GM12878 (cell line): ENCODE data around the gene POFUT2. TPM values are rescaled to one million over a fixed set of nuclear protein-coding genes. Genes with fewer than 3 reads are reported as not detected.

Source experiments
- ATAC-seq: fragments of 200-7000 bp; cut with Tn5 transposase; 3 replicates; pipeline ENCODE4 v1.9.1; 2020; ENCODE audit warnings: mild to moderate bottlenecking, moderate library complexity
- BruUV-seq: library from RNA; stranded (reverse); fragments of 400-500 nt; replicated peaks from 2 replicates; lab custom pipeline; 2021; lab: Mats Ljungman, UMichigan
- CTCF ChIA-PET: fragments of 300-600 bp; sonication (Branson Sonifier 250); formaldehyde crosslinking; extraction: SDS; loops from one replicate; lab custom pipeline; 2021; ENCODE audit warnings: inconsistent platforms; lab: Yijun Ruan, JAX
- POLR2A ChIA-PET: fragments of 350-600 bp; formaldehyde crosslinking; extraction: SDS; loops from one replicate; lab custom pipeline; 2021; ENCODE audit warnings: inconsistent platforms; lab: Charles Lee
- RAD21 ChIA-PET: fragments of 300-600 bp; sonication (Branson Sonifier 250); formaldehyde crosslinking; loops from one replicate; lab custom pipeline; 2023; ENCODE audit warnings: antibody characterized with exemption; ENCODE audit not compliant: unreplicated experiment; lab: Charles Lee
- SMC1A ChIA-PET: fragments of 300-600 bp; sonication (Branson Sonifier 250); formaldehyde crosslinking; loops from one replicate; lab custom pipeline; 2023; ENCODE audit not compliant: unreplicated experiment, uncharacterized antibody; lab: Charles Lee
- DNase-seq: peaks from one replicate; pipeline ENCODE4 v3.0.0-alpha.2; 2011; ENCODE audit warnings: low read depth, low spot score
- FAIRE-seq: peaks from 3 replicates; lab custom pipeline; 2011; peaks lifted over from hg19 to GRCh38; lab: Jason Lieb, UNC
- H2AFZ ChIP-seq: 2 replicates; pipeline ENCODE4 v1.6.0; 2011; ENCODE audit warnings: low read depth, low read length, control low read depth; ENCODE audit not compliant: control insufficient read depth
- H3K27ac ChIP-seq: 2 replicates; pipeline ENCODE4 v1.5.1; 2011; ENCODE audit warnings: control low read depth; ENCODE audit not compliant: control insufficient read depth, insufficient read depth
- H3K27me3 ChIP-seq, 2 experiments: replicated peaks in 1 of 2; 2 replicates each; pipeline versions ENCODE4 v1.6.0 to v1.6.1; 2011; ENCODE audit warnings: low read length in 1 of 2; ENCODE audit not compliant: control insufficient read depth in 2 of 2, insufficient read depth in 2 of 2
- H3K36me3 ChIP-seq, 2 experiments: 2 replicates each; pipeline ENCODE4 v1.5.1; 2011; ENCODE audit warnings: low read length in 1 of 2; ENCODE audit not compliant: control insufficient read depth in 2 of 2, insufficient read depth in 2 of 2
- H3K4me1 ChIP-seq: 2 replicates; pipeline ENCODE4 v1.6.1; 2011; ENCODE audit warnings: mild to moderate bottlenecking, low read length, moderate library complexity, mixed read lengths; ENCODE audit not compliant: control insufficient read depth, insufficient read depth
- H3K4me2 ChIP-seq: 2 replicates; pipeline ENCODE4 v1.6.0; 2011; ENCODE audit warnings: control low read depth; ENCODE audit not compliant: control insufficient read depth, insufficient read depth
- H3K4me3 ChIP-seq: fragments of 200-600 bp; sonication (generic); 2 replicates; pipeline ENCODE4 v1.5.1; 2016
- H3K79me2 ChIP-seq: 2 replicates; pipeline ENCODE4 v1.6.0; 2011; ENCODE audit warnings: low read length; ENCODE audit not compliant: control insufficient read depth, insufficient read depth
- H3K9ac ChIP-seq: 2 replicates; pipeline ENCODE4 v1.8.0; 2011; ENCODE audit warnings: low read length, control low read depth, mixed read lengths; ENCODE audit not compliant: control insufficient read depth, insufficient read depth
- H3K9me3 ChIP-seq: replicated peaks from 3 replicates; pipeline ENCODE4 v1.5.1; 2011; ENCODE audit warnings: mild to moderate bottlenecking, low read length; ENCODE audit not compliant: control insufficient read depth, insufficient read depth
- H4K20me1 ChIP-seq: 2 replicates; pipeline ENCODE4 v1.6.0; 2011; ENCODE audit not compliant: control insufficient read depth, insufficient read depth
- CREM ChIP-seq: IDR thresholded peaks from 2 replicates; pipeline ENCODE4 v1.6.1; 2014; ENCODE audit warnings: antibody characterized with exemption, low read depth
- DPF2 ChIP-seq: fragments of 450-650 bp; IDR thresholded peaks from 2 replicates; pipeline ENCODE4 v1.6.1; 2017; ENCODE audit warnings: mild to moderate bottlenecking
- KAT2A ChIP-seq: conservative IDR thresholded peaks from 2 replicates; pipeline ENCODE4 v1.6.1; 2011; ENCODE audit warnings: low read depth, low read length; ENCODE audit not compliant: control insufficient read depth
- MEF2A ChIP-seq: IDR thresholded peaks from 2 replicates; pipeline ENCODE4 v1.6.1; 2011; ENCODE audit warnings: low read depth, mild to moderate bottlenecking, low read length, moderate library complexity; ENCODE audit not compliant: insufficient read depth
- NR2F1 ChIP-seq: fragments of 450-650 bp; conservative IDR thresholded peaks from 2 replicates; pipeline ENCODE4 v1.6.1; 2017; ENCODE audit warnings: mild to moderate bottlenecking
- PAX5 ChIP-seq: IDR thresholded peaks from 2 replicates; pipeline ENCODE4 v1.6.1; 2011; ENCODE audit warnings: low read depth, low read length, borderline replicate concordance
- POU2F2 ChIP-seq: IDR thresholded peaks from 3 replicates; pipeline ENCODE4 v1.6.1; 2011; ENCODE audit warnings: low read depth, mild to moderate bottlenecking, low read length, borderline replicate concordance
- RUNX3 ChIP-seq: IDR thresholded peaks from 2 replicates; pipeline ENCODE4 v1.6.1; 2012; ENCODE audit warnings: low read length, inconsistent platforms
- SMAD1 ChIP-seq: fragments of 450-650 bp; IDR thresholded peaks from 2 replicates; pipeline ENCODE4 v1.6.1; 2018; ENCODE audit warnings: mild to moderate bottlenecking, low read depth; ENCODE audit not compliant: partially characterized antibody
- SREBF1 ChIP-seq: IDR thresholded peaks from 2 replicates; pipeline ENCODE4 v1.6.1; 2012; ENCODE audit warnings: mild to moderate bottlenecking, low read length
- TAF1 ChIP-seq: IDR thresholded peaks from 2 replicates; pipeline ENCODE4 v1.6.1; 2011; ENCODE audit warnings: mild to moderate bottlenecking, low read depth, low read length, borderline replicate concordance
- TARDBP ChIP-seq: IDR thresholded peaks from 2 replicates; pipeline ENCODE4 v1.6.1; 2016; ENCODE audit warnings: borderline replicate concordance
- ZNF384 ChIP-seq: IDR thresholded peaks from 2 replicates; pipeline ENCODE4 v1.6.1; 2012; ENCODE audit warnings: low read depth, mild to moderate bottlenecking, low read length, improper control_type of control experiment, borderline replicate concordance
- ZNF622 ChIP-seq: fragments of 450-650 bp; IDR thresholded peaks from 2 replicates; pipeline ENCODE4 v1.6.1; 2017; ENCODE audit warnings: mild to moderate bottlenecking, inconsistent platforms
- WGBS: methylation state at CpG from one replicate; pipeline ENCODE4 v1.1.6; 2016; ENCODE audit warnings: low lambda C conversion rate; ENCODE audit not compliant: insufficient replicate concordance, insufficient coverage; ENCODE audit errors: missing lambda C conversion rate; 5-methylcytosine and 5-hydroxymethylcytosine counted together
- in situ Hi-C: fragments of 300-500 bp; cut with MboI; formaldehyde crosslinking; loops from 9 replicates; pipeline ENCODE4 v1.14.3; 2018; ENCODE audit warnings: mixed read lengths
- intact Hi-C: fragments of 100-400 bp; cut with micrococcal nuclease; formaldehyde crosslinking; loops from one replicate; pipeline ENCODE4 v1.14.2; 2022; ENCODE audit not compliant: unreplicated experiment
- polyA plus RNA-seq, 11 experiments: library from polyadenylated mRNA; depleted of rRNA in 4 of 11; unstranded in 6 of 11; stranded (reverse) in 5 of 11; fragments of >200 nt; fragmentation: Nextera tagmentation in 4 of 11; fragmentation: Illumina TruSeq in 1 of 11; extraction: Ambion mirVana in 4 of 11; extraction: Trizol in 1 of 11; gene quantifications; 1 replicate in 1 of 11; 2 replicates in 10 of 11; pipeline versions ENCODE4 v1.2.1 to v1.2.3, GENCODE V29; 2011 to 2016; ENCODE audit warnings: inconsistent platforms in 2 of 11, missing spikeins in 2 of 11, low read depth in 1 of 11
- total RNA-seq, 4 experiments: library from RNA; depleted of rRNA in 3 of 4; stranded (reverse); fragments of >200 nt in 3 of 4; fragmentation: Illumina TruSeq in 1 of 4; extraction: Trizol in 1 of 4; gene quantifications; 2 replicates each; pipeline versions ENCODE4 v1.2.1 to v1.2.3, GENCODE V29; 2013 to 2021
- TF ChIP-seq, protein P1 (sequence below): IDR thresholded peaks from 2 replicates; pipeline ENCODE4 v1.6.1; 2012; ENCODE audit warnings: low read depth, low read length, improper control_type of control experiment
- TF ChIP-seq, protein P2 (sequence below): fragments of 450-650 bp; IDR thresholded peaks from 2 replicates; pipeline ENCODE4 v1.6.1; 2016; ENCODE audit warnings: mild to moderate bottlenecking
- TF ChIP-seq, protein P3 (sequence below): IDR thresholded peaks from 2 replicates; pipeline ENCODE4 v1.6.1; 2011; ENCODE audit warnings: mild to moderate bottlenecking, low read depth, low read length, moderate library complexity; ENCODE audit not compliant: insufficient replicate concordance

The POFUT2 gene
- total and polyA plus RNA-seq, 10 of the 15 experiments (the other 5 are each of a cell fraction or from before 2014, with no cell fraction given) = 1.2 to 15.1 (median 6.8) TPM

DNA sequence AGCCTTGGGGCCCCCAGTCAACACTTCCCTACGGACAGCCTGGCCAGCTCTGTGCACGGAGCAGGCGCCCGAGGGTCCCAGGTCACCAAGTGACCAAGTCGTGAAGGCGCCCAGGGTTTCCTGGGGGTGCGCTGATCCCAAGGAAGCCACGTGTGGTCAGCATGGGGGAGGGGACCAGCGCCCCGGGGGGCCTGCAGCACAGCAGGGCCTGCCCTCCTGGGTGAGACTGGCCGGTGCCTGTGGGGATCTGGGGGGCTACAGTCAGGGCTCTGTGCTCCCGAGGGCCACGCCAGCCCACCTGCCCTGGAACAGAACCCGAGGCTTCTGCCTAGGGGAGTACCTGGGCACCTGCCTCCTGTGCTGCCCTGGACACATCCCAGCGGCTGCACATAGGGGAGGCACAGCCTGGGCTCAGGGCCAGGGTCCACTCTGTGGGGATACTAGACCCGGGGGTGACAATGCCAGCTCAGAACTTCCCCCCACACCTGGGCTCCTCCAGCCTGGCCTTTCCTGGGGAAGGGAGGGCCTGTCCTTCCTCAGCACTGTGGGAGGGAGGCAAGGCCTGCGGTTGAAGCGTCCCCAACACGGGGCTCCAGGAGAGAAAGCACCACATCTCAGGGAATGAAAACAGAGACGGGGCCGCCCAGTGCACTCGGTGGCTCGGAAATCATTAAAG lies 6.2 kb upstream of the POFUT2 start (continued):
- TF ChIP-seq MEF2A = no peak

DNA sequence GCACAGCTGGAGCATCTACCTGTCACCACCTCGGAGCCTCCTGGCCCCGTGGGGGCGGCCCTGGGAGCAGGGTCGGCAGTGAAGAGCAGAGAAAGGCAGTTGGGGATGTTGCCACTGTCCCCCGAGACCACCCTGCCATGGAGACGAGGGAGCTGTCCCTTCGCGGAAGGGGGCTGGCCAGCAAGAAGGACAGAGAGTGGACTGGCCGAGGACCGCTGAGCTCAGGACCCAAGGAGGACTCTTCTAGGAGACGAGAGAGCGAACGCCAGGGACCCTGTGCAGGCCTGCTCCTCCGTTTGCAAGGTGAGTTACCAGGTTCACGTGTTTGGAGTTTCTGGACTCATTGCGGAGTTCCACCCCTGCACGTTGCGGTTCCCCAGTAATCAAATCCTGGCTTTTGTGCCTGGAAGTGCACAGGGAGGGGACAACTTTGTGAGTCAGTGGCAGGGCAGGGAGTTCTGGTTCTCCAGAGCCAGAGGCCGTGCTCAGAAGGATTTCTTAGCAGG lies 5.6 kb upstream of the POFUT2 start:
- 0 out of 2 replicates have a peak, but pooled peaks cover 3% of the 10 kb centered on the region for H3K4me1 ChIP-seq
- ChIA-PET SMC1A (interaction anchor here (4.8 kb wide), 1 partner anchor 153 kb away, joined by 23 read pairs; no protein-coding TSS in a partner anchor), CTCF (interaction anchor here (0.6 to 1.8 kb wide), 13 partner anchors 11 to 607 kb away, joined by 3 to 10 read pairs (median 5); no protein-coding TSS in a partner anchor), RAD21 (interaction anchor here (1.2 to 1.7 kb wide), 5 partner anchors 16 to 178 kb away, joined by 3 to 8 read pairs (median 4); no protein-coding TSS in a partner anchor), POLR2A (no interaction called here)
- H3K4me3 ChIP-seq = no peak overlapping the region
- in situ Hi-C loops = loop anchor here (10.0 kb wide), 1 partner anchor 522 kb away; no protein-coding TSS in a partner anchor
- H3K36me3 ChIP-seq = no peaks in the 10 kb centered on the region
- no peak for FAIRE-seq
- no peak overlapping the region for H3K27ac ChIP-seq
- H4K20me1 ChIP-seq = no peaks in the 10 kb centered on the region
- no peaks in the 10 kb centered on the region; a peak in 1 of 4 replicates for H3K27me3 ChIP-seq
- H3K4me2 ChIP-seq = no peak overlapping the region
- H3K9ac ChIP-seq = no peak overlapping the region
- intact Hi-C loops = loop anchor here (5.0 kb wide), 2 partner anchors 141 to 529 kb away; no protein-coding TSS in a partner anchor
- no peak for DNase-seq
- no peaks in the 10 kb centered on the region for H3K79me2 ChIP-seq
- no peak for ATAC-seq
- 50% methylated on average over 19 of the region's 19 CpGs for WGBS
- no peaks in the 10 kb centered on the region for H3K9me3 ChIP-seq
- no peak overlapping the region for H2AFZ ChIP-seq
- BruUV-seq = no TSS peak
- TF ChIP-seq NR2F1 = no peak
- no peak for TF ChIP-seq TARDBP
- TF ChIP-seq POU2F2 = no peak
- TF ChIP-seq, protein P1, sequence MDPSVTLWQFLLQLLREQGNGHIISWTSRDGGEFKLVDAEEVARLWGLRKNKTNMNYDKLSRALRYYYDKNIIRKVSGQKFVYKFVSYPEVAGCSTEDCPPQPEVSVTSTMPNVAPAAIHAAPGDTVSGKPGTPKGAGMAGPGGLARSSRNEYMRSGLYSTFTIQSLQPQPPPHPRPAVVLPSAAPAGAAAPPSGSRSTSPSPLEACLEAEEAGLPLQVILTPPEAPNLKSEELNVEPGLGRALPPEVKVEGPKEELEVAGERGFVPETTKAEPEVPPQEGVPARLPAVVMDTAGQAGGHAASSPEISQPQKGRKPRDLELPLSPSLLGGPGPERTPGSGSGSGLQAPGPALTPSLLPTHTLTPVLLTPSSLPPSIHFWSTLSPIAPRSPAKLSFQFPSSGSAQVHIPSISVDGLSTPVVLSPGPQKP = no peak
- TF ChIP-seq SMAD1 = no peak
- no peak for TF ChIP-seq SREBF1
- no peak for TF ChIP-seq KAT2A
- TF ChIP-seq TAF1 = no peak
- TF ChIP-seq, protein P2, sequence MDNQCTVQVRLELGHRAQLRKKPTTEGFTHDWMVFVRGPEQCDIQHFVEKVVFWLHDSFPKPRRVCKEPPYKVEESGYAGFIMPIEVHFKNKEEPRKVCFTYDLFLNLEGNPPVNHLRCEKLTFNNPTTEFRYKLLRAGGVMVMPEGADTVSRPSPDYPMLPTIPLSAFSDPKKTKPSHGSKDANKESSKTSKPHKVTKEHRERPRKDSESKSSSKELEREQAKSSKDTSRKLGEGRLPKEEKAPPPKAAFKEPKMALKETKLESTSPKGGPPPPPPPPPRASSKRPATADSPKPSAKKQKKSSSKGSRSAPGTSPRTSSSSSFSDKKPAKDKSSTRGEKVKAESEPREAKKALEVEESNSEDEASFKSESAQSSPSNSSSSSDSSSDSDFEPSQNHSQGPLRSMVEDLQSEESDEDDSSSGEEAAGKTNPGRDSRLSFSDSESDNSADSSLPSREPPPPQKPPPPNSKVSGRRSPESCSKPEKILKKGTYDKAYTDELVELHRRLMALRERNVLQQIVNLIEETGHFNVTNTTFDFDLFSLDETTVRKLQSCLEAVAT = no peak
- no peak for TF ChIP-seq CREM
- TF ChIP-seq DPF2 = no peak
- TF ChIP-seq RUNX3 = no peak
- no peak for TF ChIP-seq PAX5
- TF ChIP-seq ZNF622 = no peak
- no peak for TF ChIP-seq ZNF384
- TF ChIP-seq, protein P3, sequence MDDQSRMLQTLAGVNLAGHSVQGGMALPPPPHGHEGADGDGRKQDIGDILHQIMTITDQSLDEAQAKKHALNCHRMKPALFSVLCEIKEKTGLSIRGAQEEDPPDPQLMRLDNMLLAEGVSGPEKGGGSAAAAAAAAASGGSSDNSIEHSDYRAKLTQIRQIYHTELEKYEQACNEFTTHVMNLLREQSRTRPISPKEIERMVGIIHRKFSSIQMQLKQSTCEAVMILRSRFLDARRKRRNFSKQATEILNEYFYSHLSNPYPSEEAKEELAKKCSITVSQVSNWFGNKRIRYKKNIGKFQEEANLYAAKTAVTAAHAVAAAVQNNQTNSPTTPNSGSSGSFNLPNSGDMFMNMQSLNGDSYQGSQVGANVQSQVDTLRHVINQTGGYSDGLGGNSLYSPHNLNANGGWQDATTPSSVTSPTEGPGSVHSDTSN = no peak
